ENCODE data around the gene SNAI3. TPM values are rescaled to one million over a fixed set of nuclear protein-coding genes. Genes with fewer than 3 reads are reported as not detected.

The SNAI3 gene
- total and polyA plus RNA-seq, 8 donors: 0.55 to 4.2 (median 1.5) TPM; not detected in 3

GRCh38 chr16:88630433-88630832 is 55.9 kb downstream of the SNAI3 start:
- Histone ChIP-seq H3K27me3 (peaks cover 0 to 21% (median 13%) of the 10 kb centered on the region in 3 donors), H3K27ac (no peak overlapping the region), H3K4me3 (no peak overlapping the region), H3K9me3 (no peaks in the 10 kb centered on the region), H3K4me1 (peaks cover 12 to 24% (median 22%) of the 10 kb centered on the region in 4 donors), H3K36me3 (peaks cover 55 to 78% (median 75%) of the 10 kb centered on the region in 4 donors)
- intact Hi-C loops (cut with DNase I; ENCODE audit: low total_unique reads): no loop called here
- TF ChIP-seq CTCF (IDR thresholded peaks at IDR 0.05): no peak
- WGBS, 5 donors: 84 to 94% (median 90%) methylated on average over 5 to 12 of the region's 12 CpGs
- no peak for DNase-seq

- Histone ChIP-seq H3K9me3 (no peaks in the 10 kb centered on the region), H3K36me3 (peaks cover 61 to 84% (median 81%) of the 10 kb centered on the region in 4 donors), H3K4me3 (no peak overlapping the region), H3K4me1 (peaks cover 12 to 18% (median 17%) of the 10 kb centered on the region in 4 donors), H3K27me3 (peaks cover 0 to 15% (median 12%) of the 10 kb centered on the region in 3 donors), H3K27ac (no peak overlapping the region)
- no peak for DNase-seq
- intact Hi-C loops (cut with DNase I; ENCODE audit: low total_unique reads): no loop called here
- WGBS, 5 donors: 84 to 96% (median 86%) methylated on average over 8 to 9 of the region's 9 CpGs
- TF ChIP-seq CTCF (IDR thresholded peaks at IDR 0.05): no peak
- no peak for TF ChIP-seq POLR2A (IDR thresholded peaks at IDR 0.05)
- no peak for TF ChIP-seq EP300 (IDR thresholded peaks at IDR 0.05)
These were observed 56.5 kb downstream of the SNAI3 start for GRCh38 chr16:88629835-88630234.

DNA sequence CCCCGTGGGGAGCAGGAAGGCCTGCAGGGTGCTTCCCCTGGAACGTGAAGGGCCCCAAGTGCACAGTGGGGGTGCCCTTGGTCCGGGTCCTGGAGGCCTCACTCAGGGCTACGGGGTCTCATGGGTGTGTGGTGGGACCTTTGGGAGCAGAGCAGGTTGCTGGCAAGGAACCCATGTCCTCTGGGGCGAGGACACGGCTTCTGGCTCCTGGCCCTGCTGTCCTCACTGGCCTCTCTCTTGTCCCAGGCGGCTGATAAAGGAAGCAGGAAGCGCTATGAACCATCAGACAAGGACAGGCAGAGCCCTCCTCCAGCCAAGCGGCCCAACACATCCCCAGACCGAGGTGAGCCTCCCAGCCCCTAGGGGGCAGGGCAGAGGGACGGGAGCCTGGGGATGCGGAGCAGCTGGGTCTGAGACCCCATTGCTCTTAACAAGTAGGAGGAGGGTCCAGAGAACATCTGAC is 57.8 kb downstream of the SNAI3 start:
- H3K4me3 ChIP-seq: no peak overlapping the region
- H3K4me1 ChIP-seq: peaks cover 0 to 5% (median 4%) of the 10 kb centered on the region in 4 donors
- H3K36me3 ChIP-seq: peaks cover 74 to 97% (median 94%) of the 10 kb centered on the region in 4 donors
- no peaks in the 10 kb centered on the region for H3K9me3 ChIP-seq
- intact Hi-C loops (cut with DNase I; ENCODE audit: low total_unique reads): no loop called here
- TF ChIP-seq POLR2AphosphoS5 (IDR thresholded peaks at IDR 0.05) (no peak), POLR2A (IDR thresholded peaks at IDR 0.05) (no peak), CTCF (IDR thresholded peaks at IDR 0.05) (no peak), EP300 (IDR thresholded peaks at IDR 0.05) (no peak)
- peaks cover 0 to 4% (median 0%) of the 10 kb centered on the region in 3 donors for H3K27me3 ChIP-seq
- whole genome bisulfite sequencing, 5 donors: 64 to 78% (median 66%) methylated on average over 6 to 12 of the region's 12 CpGs
- DNase-seq: no peak
- no peak overlapping the region for H3K27ac ChIP-seq

Other genes with a start within 250 kb of the SNAI3 start
- gene ZFPM1, start 233.2 kb downstream of the SNAI3 start, total RNA-seq: 10 to 100 TPM in 4 of 5 donors, 1 to 10 TPM in 1; 3.9 to 85.7 (median 20.5) TPM
- gene ZFPM1, start 233.2 kb downstream of the SNAI3 start, polyA plus RNA-seq: 10 to 100 TPM in 1 of 3 donors, 1 to 10 TPM in 2; 4.1 to 10.6 (median 4.2) TPM
- gene ZC3H18, start 116.1 kb downstream of the SNAI3 start, total RNA-seq: 100 to 1,000 TPM in 1 of 5 donors, 10 to 100 TPM in 4; 15.5 to 312 (median 23.9) TPM
- gene ZC3H18, start 116.1 kb downstream of the SNAI3 start, polyA plus RNA-seq: 10 to 100 TPM; 16.1 to 20.2 (median 16.7) TPM
- under 1 TPM in 1 of 5 donors, not detected in 4; 0.87 TPM for gene IL17C, start 47.9 kb downstream of the SNAI3 start, total RNA-seq
- gene IL17C, start 47.9 kb downstream of the SNAI3 start, polyA plus RNA-seq: 1 to 10 TPM in 1 of 3 donors, not detected in 2; 1.2 TPM
- 100 to 1,000 TPM in 3 of 5 donors, 10 to 100 TPM in 2; 21.0 to 480 (median 175) TPM for gene CYBA, start 35.5 kb downstream of the SNAI3 start, total RNA-seq
- gene CYBA, start 35.5 kb downstream of the SNAI3 start, polyA plus RNA-seq: 100 to 1,000 TPM in 2 of 3 donors, 10 to 100 TPM in 1; 57.1 to 165 (median 159) TPM
- 100 to 1,000 TPM in 1 of 5 donors, 10 to 100 TPM in 3, 1 to 10 TPM in 1; 7.1 to 302 (median 32.6) TPM for gene MVD, start 23.4 kb downstream of the SNAI3 start, total RNA-seq
- 10 to 100 TPM; 56.8 to 73.7 (median 58.8) TPM for gene MVD, start 23.4 kb downstream of the SNAI3 start, polyA plus RNA-seq
- 10 to 100 TPM in 4 of 5 donors, 1 to 10 TPM in 1; 8.8 to 31.9 (median 14.6) TPM for gene RNF166, start 19.9 kb upstream of the SNAI3 start, total RNA-seq
- 10 to 100 TPM; 11.5 to 20.6 (median 13.1) TPM for gene RNF166, start 19.9 kb upstream of the SNAI3 start, polyA plus RNA-seq
- gene CTU2, start 20.0 kb upstream of the SNAI3 start, total RNA-seq: 10 to 100 TPM in 3 of 5 donors, 1 to 10 TPM in 2; 1.8 to 53.3 (median 11.2) TPM
- gene CTU2, start 20.0 kb upstream of the SNAI3 start, polyA plus RNA-seq: 10 to 100 TPM; 13.4 to 21.6 (median 16.1) TPM
- gene PIEZO1, start 98.7 kb upstream of the SNAI3 start, total RNA-seq: 100 to 1,000 TPM in 4 of 5 donors, 10 to 100 TPM in 1; 81.7 to 171 (median 128) TPM
- 100 to 1,000 TPM in 1 of 3 donors, 10 to 100 TPM in 2; 43.7 to 153 (median 49.1) TPM for gene PIEZO1, start 98.7 kb upstream of the SNAI3 start, polyA plus RNA-seq
- gene CDT1, start 117.3 kb upstream of the SNAI3 start, total RNA-seq: 100 to 1,000 TPM in 1 of 5 donors, 10 to 100 TPM in 1, 1 to 10 TPM in 3; 1.5 to 147 (median 8.7) TPM
- 1 to 10 TPM; 3.2 to 5.2 (median 4.1) TPM for gene CDT1, start 117.3 kb upstream of the SNAI3 start, polyA plus RNA-seq
- 100 to 1,000 TPM in 2 of 5 donors, 10 to 100 TPM in 3; 18.1 to 340 (median 85.3) TPM for gene APRT, start 125.4 kb upstream of the SNAI3 start, total RNA-seq
- 100 to 1,000 TPM; 224 to 250 (median 241) TPM for gene APRT, start 125.4 kb upstream of the SNAI3 start, polyA plus RNA-seq
- gene GALNS, start 170.4 kb upstream of the SNAI3 start, total RNA-seq: 100 to 1,000 TPM in 1 of 5 donors, 10 to 100 TPM in 4; 16.2 to 110 (median 51.9) TPM
- 10 to 100 TPM in 2 of 3 donors, 1 to 10 TPM in 1; 8.6 to 16.6 (median 11.5) TPM for gene GALNS, start 170.4 kb upstream of the SNAI3 start, polyA plus RNA-seq
- gene TRAPPC2L, start 170.6 kb upstream of the SNAI3 start, total RNA-seq: 10 to 100 TPM in 3 of 5 donors, 1 to 10 TPM in 2; 2.9 to 31.4 (median 25.2) TPM
- 100 to 1,000 TPM in 1 of 3 donors, 10 to 100 TPM in 2; 57.6 to 107 (median 91.4) TPM for gene TRAPPC2L, start 170.6 kb upstream of the SNAI3 start, polyA plus RNA-seq
- not detected for gene PABPN1L, start 180.2 kb upstream of the SNAI3 start, total RNA-seq
- gene PABPN1L, start 180.2 kb upstream of the SNAI3 start, polyA plus RNA-seq: under 1 TPM in 1 of 3 donors, not detected in 2; 0.15 TPM

Data from stomach (tissue), 9 donors.